CD1c-positive myeloid dendritic cell (primary cell): ENCODE results near the gene GSTT4.
A peak's percentile ranks its signal among the peaks of the same experiment; 100 is the strongest.
"Not testable (repeated sequence)": the region's sequence is repeated elsewhere in the genome, so short reads cannot be mapped to it uniquely, and the experiment has no call there.

Experiments used
- DNase-seq: peaks from one replicate; pipeline ENCODE4 v3.0.0-alpha.2; 2016; ENCODE audit errors: extremely low spot score

GSTT4 gene

GRCh38 chr22:23989583-23990244 is 15.5 kb downstream of the GSTT4 start:
- not testable (repeated sequence) for DNase-seq

GRCh38 chr22:23986538-23987178 is 18.6 kb downstream of the GSTT4 start:
- DNase-seq: not testable (repeated sequence)

GRCh38 chr22:23986089-23986488 is 19.2 kb downstream of the GSTT4 start:
- DNase-seq: not testable (repeated sequence)

- DNase-seq: peak; percentile 22
Measured at GRCh38 chr22:23984430-23984829, 20.8 kb downstream of the GSTT4 start.

GRCh38 chr22:23980567-23980966 is 24.7 kb downstream of the GSTT4 start:
- not testable (repeated sequence) for DNase-seq

- not testable (repeated sequence) for DNase-seq
Measured at GRCh38 chr22:23979557-23980240, 25.6 kb downstream of the GSTT4 start, which contains the start of gene GSTT2. Gene GSTT2, plus strand, starts transcription at chr22:23980134.

GRCh38 chr22:23977304-23977703 is 27.9 kb downstream of the GSTT4 start:
- DNase-seq: not testable (repeated sequence)

- not testable (repeated sequence) for DNase-seq
Measured at GRCh38 chr22:23974836-23975352, 30.4 kb downstream of the GSTT4 start.

- not testable (repeated sequence) for DNase-seq
Measured at GRCh38 chr22:23974345-23974744, 30.9 kb downstream of the GSTT4 start, which contains the start of gene DDT. Gene DDT, minus strand, starts transcription at chr22:23974441. Its CDS starts 27 bp downstream, at chr22:23974414.

GRCh38 chr22:23971927-23972326 is 33.3 kb downstream of the GSTT4 start:
- DNase-seq: not testable (repeated sequence)

GRCh38 chr22:23970816-23971486 is 34.3 kb downstream of the GSTT4 start:
- no peak for DNase-seq

- no peak for DNase-seq
Measured at GRCh38 chr22:23970201-23970641, 35.0 kb downstream of the GSTT4 start.

GRCh38 chr22:23969071-23969470 is 36.2 kb downstream of the GSTT4 start:
- DNase-seq: no peak

- not testable (repeated sequence) for DNase-seq
Measured at GRCh38 chr22:23966568-23966967, 38.7 kb downstream of the GSTT4 start, which contains the start of gene DDTL. Gene DDTL, plus strand, starts transcription at chr22:23966888. Its CDS starts 27 bp downstream, at chr22:23966915.

GRCh38 chr22:23966094-23966493 is 39.2 kb downstream of the GSTT4 start:
- DNase-seq: not testable (repeated sequence)

GRCh38 chr22:23961084-23961771 is 44.0 kb downstream of the GSTT4 start, which contains the start of gene GSTT2B:
Gene GSTT2B, minus strand, starts transcription at chr22:23961195. Its CDS starts 64 bp downstream, at chr22:23961131.
- DNase-seq: not testable (repeated sequence)

GRCh38 chr22:23956301-23956900 is 48.9 kb downstream of the GSTT4 start:
- DNase-seq: peak; percentile 87

- DNase-seq: not testable (repeated sequence)
Measured at GRCh38 chr22:23955886-23956285, 49.4 kb downstream of the GSTT4 start.

- DNase-seq: not testable (repeated sequence)
Measured at GRCh38 chr22:23954991-23955305, 50.3 kb downstream of the GSTT4 start.

GRCh38 chr22:23954193-23954990 is 50.9 kb downstream of the GSTT4 start:
- DNase-seq: not testable (repeated sequence)
